GM20431 (cell line): Measurements from ENCODE around the gene WDPCP.
"Not testable (repeated sequence)": the region's sequence is repeated elsewhere in the genome, so short reads cannot be mapped to it uniquely, and the experiment has no call there.

Source experiments
- in situ Hi-C: fragments of 300-500 bp; cut with MseI, MboI; formaldehyde crosslinking; loops from one replicate; pipeline ENCODE4 v1.15.0; 2020; ENCODE audit warnings: low sequenced_read_pairs; ENCODE audit not compliant: unreplicated experiment

WDPCP gene

GRCh38 chr2:63163161-63163820 is 425.0 kb downstream of the WDPCP start:
- in situ Hi-C loops = no loop called here

- in situ Hi-C loops = no loop called here
These were observed 429.0 kb downstream of the WDPCP start for GRCh38 chr2:63159262-63159661.

- in situ Hi-C loops = not testable (repeated sequence)
These were observed 451.6 kb downstream of the WDPCP start for GRCh38 chr2:63136683-63137082.

- in situ Hi-C loops = no loop called here
These were observed 456.3 kb downstream of the WDPCP start for GRCh38 chr2:63132020-63132419.

- in situ Hi-C loops = no loop called here
These were observed 457.1 kb downstream of the WDPCP start for GRCh38 chr2:63131196-63131595.

- in situ Hi-C loops = no loop called here
These were observed 460.7 kb downstream of the WDPCP start for GRCh38 chr2:63127594-63127993.

GRCh38 chr2:63124850-63125249 is 463.4 kb downstream of the WDPCP start:
- in situ Hi-C loops = no loop called here

- in situ Hi-C loops = no loop called here
These were observed 464.1 kb downstream of the WDPCP start for GRCh38 chr2:63124218-63124617.

GRCh38 chr2:63122921-63123320 is 465.4 kb downstream of the WDPCP start:
- in situ Hi-C loops = no loop called here

- in situ Hi-C loops = no loop called here
These were observed 467.0 kb downstream of the WDPCP start for GRCh38 chr2:63121055-63121834.

GRCh38 chr2:63118821-63119220 is 469.5 kb downstream of the WDPCP start:
- in situ Hi-C loops = no loop called here

- in situ Hi-C loops = no loop called here
These were observed 483.8 kb downstream of the WDPCP start for GRCh38 chr2:63104482-63104881.

GRCh38 chr2:63101954-63102353 is 486.3 kb downstream of the WDPCP start:
- in situ Hi-C loops = no loop called here

- in situ Hi-C loops = no loop called here
These were observed 489.2 kb downstream of the WDPCP start for GRCh38 chr2:63099032-63099431.

- in situ Hi-C loops = no loop called here
These were observed 491.8 kb downstream of the WDPCP start for GRCh38 chr2:63096491-63096890.

- in situ Hi-C loops = no loop called here
These were observed 494.8 kb downstream of the WDPCP start for GRCh38 chr2:63093502-63093901.

- in situ Hi-C loops = no loop called here
These were observed 495.4 kb downstream of the WDPCP start for GRCh38 chr2:63092857-63093256.

GRCh38 chr2:63092401-63092800 is 495.9 kb downstream of the WDPCP start:
- in situ Hi-C loops = no loop called here

GRCh38 chr2:63086687-63087086 is 501.6 kb downstream of the WDPCP start:
- in situ Hi-C loops = no loop called here

- in situ Hi-C loops = no loop called here
These were observed 506.9 kb downstream of the WDPCP start for GRCh38 chr2:63081404-63081803.

GRCh38 chr2:63078852-63079606 is 509.2 kb downstream of the WDPCP start:
- in situ Hi-C loops = no loop called here
